Upper lobe of right lung (tissue), 1 donor: ENCODE results near the gene INTS1. TPM values are rescaled to one million over a fixed set of nuclear protein-coding genes. Genes with fewer than 3 reads are reported as not detected.

ENCODE experiments used
- ATAC-seq: fragments of 200-7000 bp; cut with Tn5 transposase; one replicate; pipeline ENCODE4 v1.9.1; 2020; ENCODE audit warnings: mild to moderate bottlenecking, moderate library complexity
- DNase-seq: peaks from one replicate; pipeline ENCODE4 v3.0.0-alpha.2; 2020
- H3K27ac ChIP-seq: fragments of 200-600 bp; one replicate; pipeline ENCODE4 v1.8.0; 2022
- H3K27me3 ChIP-seq: fragments of 200-600 bp; one replicate; pipeline ENCODE4 v1.8.0; 2022; ENCODE audit warnings: mild to moderate bottlenecking
- H3K36me3 ChIP-seq: fragments of 200-600 bp; one replicate; pipeline ENCODE4 v1.8.0; 2022
- H3K4me1 ChIP-seq: fragments of 200-600 bp; one replicate; pipeline ENCODE4 v1.8.0; 2022
- H3K4me3 ChIP-seq: fragments of 200-600 bp; one replicate; pipeline ENCODE4 v1.8.0; 2022; ENCODE audit warnings: mild to moderate bottlenecking
- H3K9me3 ChIP-seq: fragments of 200-600 bp; one replicate; pipeline ENCODE4 v1.8.0; 2022
- intact Hi-C: fragments of 100-400 bp; cut with DNase I; formaldehyde crosslinking; loops from one replicate; pipeline ENCODE4 v1.11.0; 2022
- total RNA-seq: library from RNA; stranded (reverse); fragmentation: NEBNext Ultra II Directional; extraction: Animal tissue kit (Norgen Biotek cat#: 25700); gene quantifications from one replicate; pipeline ENCODE4 v1.2.1, GENCODE V29; 2021
- TF ChIP-seq, protein P1 (sequence below): fragments of 200-600 bp; IDR thresholded peaks from one replicate; pipeline ENCODE4 v1.8.0; 2022; ENCODE audit warnings: antibody characterized with exemption
- donor health status: DM: no; HTN: yes; CAD: no; lungs with severe emphysema.

The INTS1 gene
- total RNA-seq, 1 donor from 2014 or later: 49.2 TPM

DNA sequence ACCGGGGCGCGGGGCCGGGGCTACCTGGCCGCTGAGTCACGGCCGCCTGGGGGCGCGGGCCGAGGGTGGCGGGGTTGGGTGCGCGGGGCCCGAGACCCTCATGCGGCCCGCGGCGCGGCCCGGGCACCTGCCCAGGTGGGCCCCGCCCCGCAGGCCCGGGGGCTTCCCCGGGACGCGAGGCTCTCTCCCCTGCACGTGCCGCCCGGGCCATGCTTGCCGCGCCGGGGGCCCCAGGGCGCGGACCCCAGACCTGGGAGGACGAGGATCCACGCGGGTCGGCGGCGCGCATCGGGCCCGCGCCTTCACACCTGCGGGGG is 26.7 kb upstream of the INTS1 start:
- Histone ChIP-seq H3K36me3 (no peaks in the 10 kb centered on the region), H3K27ac (peak overlapping the region; percentile 91), H3K4me1 (peaks cover 31% of the 10 kb centered on the region), H3K9me3 (no peaks in the 10 kb centered on the region), H3K27me3 (peaks cover 3% of the 10 kb centered on the region), H3K4me3 (peak overlapping the region; percentile 68)
- TF ChIP-seq, protein P1, sequence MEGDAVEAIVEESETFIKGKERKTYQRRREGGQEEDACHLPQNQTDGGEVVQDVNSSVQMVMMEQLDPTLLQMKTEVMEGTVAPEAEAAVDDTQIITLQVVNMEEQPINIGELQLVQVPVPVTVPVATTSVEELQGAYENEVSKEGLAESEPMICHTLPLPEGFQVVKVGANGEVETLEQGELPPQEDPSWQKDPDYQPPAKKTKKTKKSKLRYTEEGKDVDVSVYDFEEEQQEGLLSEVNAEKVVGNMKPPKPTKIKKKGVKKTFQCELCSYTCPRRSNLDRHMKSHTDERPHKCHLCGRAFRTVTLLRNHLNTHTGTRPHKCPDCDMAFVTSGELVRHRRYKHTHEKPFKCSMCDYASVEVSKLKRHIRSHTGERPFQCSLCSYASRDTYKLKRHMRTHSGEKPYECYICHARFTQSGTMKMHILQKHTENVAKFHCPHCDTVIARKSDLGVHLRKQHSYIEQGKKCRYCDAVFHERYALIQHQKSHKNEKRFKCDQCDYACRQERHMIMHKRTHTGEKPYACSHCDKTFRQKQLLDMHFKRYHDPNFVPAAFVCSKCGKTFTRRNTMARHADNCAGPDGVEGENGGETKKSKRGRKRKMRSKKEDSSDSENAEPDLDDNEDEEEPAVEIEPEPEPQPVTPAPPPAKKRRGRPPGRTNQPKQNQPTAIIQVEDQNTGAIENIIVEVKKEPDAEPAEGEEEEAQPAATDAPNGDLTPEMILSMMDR: no peak
- intact Hi-C loops: no loop called here
- DNase-seq (no peak), ATAC-seq (no peak)

DNA sequence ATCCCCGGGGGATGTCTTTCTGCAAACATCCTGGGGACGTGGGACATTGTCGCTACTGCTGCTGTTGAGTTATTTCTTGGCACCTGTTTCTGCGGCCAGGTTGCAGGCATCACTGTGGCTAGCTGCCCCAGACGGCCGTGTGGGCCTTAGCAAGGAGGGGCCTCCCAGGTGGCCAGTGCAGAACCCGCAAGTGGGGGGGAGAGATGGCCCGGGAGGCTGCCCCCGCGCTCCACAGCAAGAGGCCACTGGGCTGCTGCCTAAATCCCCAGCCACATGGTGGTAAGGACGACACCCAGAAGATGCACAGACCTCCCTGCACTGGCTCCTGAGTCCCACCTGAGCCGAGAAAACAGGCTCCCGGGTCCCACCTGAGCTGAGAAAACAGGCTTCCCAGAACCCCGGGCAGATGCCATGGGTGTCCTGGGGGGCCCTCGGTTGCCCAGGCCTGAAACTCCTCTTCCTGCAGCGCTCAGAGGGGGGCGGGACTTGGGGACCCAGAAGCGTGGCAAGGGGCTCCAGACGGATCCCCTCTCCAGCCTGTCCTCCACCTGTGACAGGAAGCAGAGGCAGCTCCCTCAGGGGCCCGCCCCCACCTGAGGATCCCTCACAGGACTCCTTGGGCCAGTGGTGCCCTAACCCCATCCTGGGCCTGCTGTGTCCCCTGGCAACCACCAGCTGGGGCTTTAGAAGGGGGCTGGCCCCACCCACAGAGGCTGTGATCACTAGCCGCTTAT is 25.4 kb upstream of the INTS1 start:
- no peak for ATAC-seq
- H3K9me3 ChIP-seq: no peaks in the 10 kb centered on the region
- no peak overlapping the region for H3K27ac ChIP-seq
- intact Hi-C loops: no loop called here
- DNase-seq: no peak
- H3K27me3 ChIP-seq: peaks cover 3% of the 10 kb centered on the region
- peaks cover 24% of the 10 kb centered on the region for H3K4me1 ChIP-seq
- no peaks in the 10 kb centered on the region for H3K36me3 ChIP-seq
- TF ChIP-seq, protein P1: no peak
- H3K4me3 ChIP-seq: no peak overlapping the region

DNA sequence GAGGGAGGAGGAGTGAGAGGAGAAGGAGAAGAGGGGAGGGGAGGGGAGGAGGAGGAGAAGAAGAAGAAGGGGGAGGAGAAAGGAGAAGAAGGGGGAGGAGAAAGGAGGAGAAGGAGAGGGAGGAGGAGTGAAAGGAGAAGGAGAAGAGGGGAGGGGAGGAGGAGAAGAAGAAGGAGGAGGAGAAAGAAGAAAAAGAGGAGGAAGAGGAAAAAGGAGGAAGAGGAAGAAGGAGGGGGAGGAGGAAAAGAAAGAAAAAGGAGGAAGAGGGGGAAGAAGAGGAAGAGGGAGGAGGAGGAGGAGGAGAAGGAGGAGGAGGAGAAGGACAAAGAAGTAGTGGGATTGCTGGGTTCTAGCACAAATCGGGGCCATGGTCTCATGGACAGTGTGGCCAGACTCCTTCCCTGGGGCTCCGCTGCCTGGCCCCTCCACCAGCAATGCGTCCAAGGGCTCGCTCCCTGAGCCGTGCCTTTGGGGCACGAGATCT is 22.1 kb upstream of the INTS1 start:
- TF ChIP-seq, protein P1: no peak
- H3K27me3 ChIP-seq: peaks cover 3% of the 10 kb centered on the region
- H3K36me3 ChIP-seq: no peaks in the 10 kb centered on the region
- no peaks in the 10 kb centered on the region for H3K4me1 ChIP-seq
- no peak for DNase-seq
- H3K4me3 ChIP-seq: no peak overlapping the region
- no peak for ATAC-seq
- intact Hi-C loops: no loop called here
- no peaks in the 10 kb centered on the region for H3K9me3 ChIP-seq
- H3K27ac ChIP-seq: no peak overlapping the region

DNA sequence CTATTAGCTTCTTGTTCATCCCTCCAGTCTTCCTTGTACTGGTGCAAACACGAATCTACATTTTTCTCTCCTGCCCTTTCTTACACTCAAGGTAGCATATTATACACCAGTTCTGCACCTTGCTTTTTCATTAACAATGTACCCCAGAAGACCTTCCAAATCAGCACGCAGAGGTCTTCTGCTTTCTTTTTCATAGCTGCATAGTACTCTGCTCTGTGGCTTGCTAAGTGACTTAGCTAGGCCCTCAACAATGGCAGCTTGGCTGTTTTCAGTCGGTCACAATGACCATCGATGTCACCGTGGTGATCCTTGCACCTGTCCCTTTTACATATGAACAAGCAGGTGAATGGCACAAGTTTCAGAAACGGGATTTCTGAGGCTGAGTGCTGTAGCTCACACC is 21.2 kb upstream of the INTS1 start:
- no peaks in the 10 kb centered on the region for H3K9me3 ChIP-seq
- H3K27me3 ChIP-seq: peaks cover 3% of the 10 kb centered on the region
- TF ChIP-seq, protein P1: no peak
- ATAC-seq (no peak), DNase-seq (no peak)
- no peaks in the 10 kb centered on the region for H3K36me3 ChIP-seq
- no peak overlapping the region for H3K4me3 ChIP-seq
- H3K27ac ChIP-seq: no peak overlapping the region
- intact Hi-C loops: no loop called here
- H3K4me1 ChIP-seq: no peaks in the 10 kb centered on the region

DNA sequence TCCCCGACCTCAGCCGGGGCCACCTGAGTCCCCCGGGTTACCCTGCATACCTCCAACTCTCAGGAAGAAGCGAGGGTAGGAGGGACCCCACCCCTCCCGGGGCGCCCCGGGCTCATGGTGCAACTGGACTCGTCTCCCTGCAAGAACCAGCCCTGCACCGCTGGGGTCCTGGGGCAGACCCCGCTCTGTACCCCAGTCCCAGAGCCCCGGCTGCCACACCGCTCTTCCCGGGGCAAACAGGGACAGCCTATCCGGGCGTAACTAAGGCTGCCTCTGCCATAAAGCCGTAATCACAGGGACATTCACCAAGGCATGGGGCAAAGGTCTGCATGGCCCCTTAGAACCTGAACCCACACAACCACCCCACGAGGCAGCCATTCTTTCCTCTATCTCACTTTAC is 19.7 kb upstream of the INTS1 start:
- no peak overlapping the region for H3K27ac ChIP-seq
- DNase-seq (no peak), ATAC-seq (peak; percentile 24)

More for the DNA sequence above, 19.7 kb upstream of the INTS1 start:
- TF ChIP-seq, protein P1: no peak
- Histone ChIP-seq H3K4me3 (no peak overlapping the region), H3K27me3 (peaks cover 3% of the 10 kb centered on the region), H3K9me3 (no peaks in the 10 kb centered on the region), H3K4me1 (no peaks in the 10 kb centered on the region), H3K36me3 (no peaks in the 10 kb centered on the region)
- intact Hi-C loops: no loop called here
